Effector memory CD4-positive, alpha-beta T cell (primary cell): ENCODE data around the gene BTLA.
A peak's percentile ranks its signal among the peaks of the same experiment; 100 is the strongest.
"Not testable (repeated sequence)": the region's sequence is repeated elsewhere in the genome, so short reads cannot be mapped to it uniquely, and the experiment has no call there.

Source experiments
- DNase-seq, 3 donors: peaks; one replicate each; pipeline ENCODE4 v3.0.0-alpha.2; 2020
- H3K27ac ChIP-seq: 2 replicates; pipeline ENCODE4 v1.7.0; 2013; ENCODE audit warnings: mild to moderate bottlenecking, low read length, moderate library complexity; ENCODE audit not compliant: insufficient read depth, poor library complexity, severe bottlenecking
- H3K27me3 ChIP-seq: replicated peaks from 2 replicates; pipeline ENCODE4 v1.7.0; 2013; ENCODE audit warnings: mild to moderate bottlenecking, low read length; ENCODE audit not compliant: insufficient read depth, control insufficient read depth, poor library complexity, severe bottlenecking
- H3K36me3 ChIP-seq: 2 replicates; pipeline ENCODE4 v1.7.0; 2013; ENCODE audit warnings: mild to moderate bottlenecking, low read length, moderate library complexity; ENCODE audit not compliant: control insufficient read depth, insufficient read depth
- H3K4me1 ChIP-seq: 2 replicates; pipeline ENCODE4 v1.7.0; 2013; ENCODE audit warnings: low read length, mild to moderate bottlenecking; ENCODE audit not compliant: control insufficient read depth, insufficient read depth, poor library complexity, severe bottlenecking
- H3K4me3 ChIP-seq: 2 replicates; pipeline ENCODE4 v1.7.0; 2013; ENCODE audit warnings: low read length, low read depth, mild to moderate bottlenecking; ENCODE audit not compliant: insufficient read depth, poor library complexity, severe bottlenecking
- H3K9me3 ChIP-seq: 2 replicates; pipeline ENCODE4 v1.7.0; 2013; ENCODE audit warnings: mild to moderate bottlenecking, low read length, moderate library complexity; ENCODE audit not compliant: control insufficient read depth
- total RNA-seq, 3 donors: gene quantifications; one replicate each; lab custom pipeline; 2026; lab: John Stamatoyannopoulos, UW

Gene BTLA, protein sequence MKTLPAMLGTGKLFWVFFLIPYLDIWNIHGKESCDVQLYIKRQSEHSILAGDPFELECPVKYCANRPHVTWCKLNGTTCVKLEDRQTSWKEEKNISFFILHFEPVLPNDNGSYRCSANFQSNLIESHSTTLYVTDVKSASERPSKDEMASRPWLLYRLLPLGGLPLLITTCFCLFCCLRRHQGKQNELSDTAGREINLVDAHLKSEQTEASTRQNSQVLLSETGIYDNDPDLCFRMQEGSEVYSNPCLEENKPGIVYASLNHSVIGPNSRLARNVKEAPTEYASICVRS
- total RNA-seq: 7.7 to 15.4 (median 14.3) reads per million in 3 donors

DNA sequence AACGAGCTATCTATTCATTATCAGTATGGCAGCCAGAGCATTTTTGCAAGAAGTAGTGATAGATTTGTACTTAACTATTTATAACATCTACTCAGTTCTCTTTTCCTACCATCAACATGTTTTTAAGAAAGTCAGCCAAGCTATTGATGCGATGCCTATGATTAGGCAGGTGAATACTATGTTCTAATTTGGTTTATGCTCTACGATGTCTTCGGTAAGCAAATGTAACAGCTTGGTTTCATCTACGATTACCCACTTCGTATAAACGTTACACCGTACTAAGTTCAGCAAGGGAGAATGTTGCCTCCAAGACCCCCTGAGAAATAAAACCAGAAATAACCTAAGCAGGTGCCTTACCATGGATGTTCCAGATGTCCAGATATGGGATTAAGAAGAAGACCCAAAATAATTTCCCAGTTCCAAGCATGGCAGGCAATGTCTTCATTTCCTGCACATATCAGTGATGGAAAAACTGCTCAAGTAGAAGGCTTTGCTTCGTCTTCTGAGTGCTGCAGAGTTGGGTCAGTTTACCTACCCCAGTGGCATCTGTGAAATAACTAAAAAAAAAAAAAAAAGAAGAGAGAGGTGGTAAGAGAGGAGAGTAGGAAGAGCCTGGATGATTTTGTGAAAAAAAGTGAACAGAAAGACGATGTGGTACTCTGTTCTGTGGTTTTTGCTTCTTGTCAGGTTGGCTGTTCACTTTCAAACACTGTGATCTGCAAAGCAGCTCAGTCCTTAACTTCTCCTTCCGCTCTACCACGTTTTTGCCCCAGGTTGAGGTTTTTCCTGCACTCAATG is at the start of gene BTLA:
Gene BTLA, minus strand, starts transcription at position 559 of the 798 bp plus-strand sequence. Its CDS starts 114 bp downstream, at position 445.
- Histone ChIP-seq H3K4me1 (peaks cover 6% of the 10 kb centered on the region), H3K27ac (peak within 1 kb of the TSS; percentile 66), H3K9me3 (no peaks in the 10 kb centered on the region), H3K27me3 (no peaks in the 10 kb centered on the region), H3K36me3 (no peaks in the 10 kb centered on the region), H3K4me3 (peak within 1 kb of the TSS; percentile 77)
- no peak for DNase-seq

DNA sequence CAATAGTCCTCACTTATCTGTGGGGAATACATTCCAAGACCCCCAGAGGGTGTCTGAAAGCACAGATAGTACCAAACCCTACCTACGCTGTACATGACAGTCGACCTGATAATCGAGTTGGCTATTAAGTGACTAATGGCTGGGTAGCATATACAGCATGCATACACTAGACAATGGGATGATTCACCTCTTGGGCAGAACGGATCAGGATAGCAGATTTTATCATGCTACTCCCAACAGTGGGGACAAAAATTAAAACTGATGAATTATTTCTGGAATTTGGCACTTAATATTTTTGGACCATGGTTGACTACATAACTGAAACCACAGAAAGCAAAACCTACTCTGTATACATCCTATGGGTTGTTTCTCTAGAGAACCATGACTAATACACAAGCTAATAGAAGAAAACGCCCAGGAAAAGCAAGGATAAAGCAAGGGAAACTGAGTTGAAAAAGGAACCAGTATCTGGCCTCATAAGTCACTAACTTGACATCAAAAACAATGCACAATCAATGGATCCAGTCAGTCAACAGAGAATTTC is 47.0 kb upstream of the BTLA start:
- no peak for DNase-seq
- Histone ChIP-seq H3K9me3 (no peaks in the 10 kb centered on the region), H3K4me3 (no peak overlapping the region), H3K4me1 (no peaks in the 10 kb centered on the region), H3K27me3 (no peaks in the 10 kb centered on the region), H3K36me3 (peaks cover 58% of the 10 kb centered on the region), H3K27ac (no peak overlapping the region)

DNA sequence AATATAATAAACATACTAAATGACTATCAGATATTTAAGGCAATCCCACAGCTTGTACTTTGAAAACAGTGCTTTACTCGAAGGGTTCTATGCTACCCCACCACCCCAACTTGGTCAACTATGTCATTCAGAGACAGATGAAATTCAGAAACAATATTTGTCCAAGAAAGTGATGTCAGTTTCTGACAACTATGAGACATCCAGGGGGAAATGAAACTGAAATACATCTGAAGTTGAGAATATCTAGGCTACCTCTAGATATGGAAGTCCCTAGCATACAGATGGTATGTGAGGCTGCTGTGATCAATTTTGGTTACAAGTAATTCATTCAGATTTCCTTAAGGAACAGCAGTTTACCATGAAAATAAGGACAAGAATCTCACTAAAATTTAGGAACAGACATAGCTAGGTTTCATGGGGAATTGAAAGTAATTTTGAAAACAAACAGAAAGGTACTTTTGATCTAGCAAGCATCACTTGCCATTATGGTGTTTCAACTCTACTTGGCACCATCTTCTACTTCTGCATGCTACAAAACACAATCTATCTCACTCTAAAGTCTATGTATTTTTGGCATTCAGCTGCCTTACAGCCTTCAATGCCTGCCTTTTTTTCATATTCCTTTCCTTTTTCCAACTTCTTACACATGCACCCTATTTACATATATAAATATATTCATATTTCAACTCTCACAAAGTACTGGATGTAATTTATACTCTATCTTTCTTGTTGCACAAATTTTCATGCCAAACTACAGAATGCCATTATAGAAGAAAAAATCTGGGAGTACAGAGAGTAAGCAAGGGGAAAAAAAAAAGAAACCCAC is 40.8 kb upstream of the BTLA start:
- Histone ChIP-seq H3K4me1 (no peaks in the 10 kb centered on the region), H3K27ac (no peak overlapping the region), H3K36me3 (peaks cover 29% of the 10 kb centered on the region), H3K9me3 (no peaks in the 10 kb centered on the region), H3K27me3 (no peaks in the 10 kb centered on the region), H3K4me3 (no peak overlapping the region)
- DNase-seq: no peak

DNA sequence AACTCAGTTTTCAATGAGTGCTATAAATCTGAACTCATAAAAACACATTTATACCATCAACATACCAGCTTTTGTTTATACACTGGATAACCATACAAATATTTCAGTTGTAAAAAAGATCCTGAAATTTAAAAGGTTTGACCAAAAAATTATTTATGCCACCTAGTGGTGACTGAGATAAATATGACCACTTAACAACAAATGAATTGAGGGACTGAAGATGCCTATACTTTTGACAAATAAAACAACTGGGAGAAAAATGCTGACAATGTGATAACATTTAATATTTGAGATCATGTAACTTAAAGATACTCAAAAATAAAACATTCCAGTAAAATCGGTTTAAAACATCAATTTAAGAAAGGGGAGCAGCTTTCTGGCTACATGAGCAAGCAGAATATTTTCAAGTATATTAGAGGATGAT is 32.1 kb upstream of the BTLA start:
- no peaks in the 10 kb centered on the region for H3K27me3 ChIP-seq
- H3K4me1 ChIP-seq: no peaks in the 10 kb centered on the region
- no peak for DNase-seq
- H3K4me3 ChIP-seq: no peak overlapping the region
- H3K36me3 ChIP-seq: peaks cover 24% of the 10 kb centered on the region
- no peaks in the 10 kb centered on the region for H3K9me3 ChIP-seq
- H3K27ac ChIP-seq: no peak overlapping the region

DNA sequence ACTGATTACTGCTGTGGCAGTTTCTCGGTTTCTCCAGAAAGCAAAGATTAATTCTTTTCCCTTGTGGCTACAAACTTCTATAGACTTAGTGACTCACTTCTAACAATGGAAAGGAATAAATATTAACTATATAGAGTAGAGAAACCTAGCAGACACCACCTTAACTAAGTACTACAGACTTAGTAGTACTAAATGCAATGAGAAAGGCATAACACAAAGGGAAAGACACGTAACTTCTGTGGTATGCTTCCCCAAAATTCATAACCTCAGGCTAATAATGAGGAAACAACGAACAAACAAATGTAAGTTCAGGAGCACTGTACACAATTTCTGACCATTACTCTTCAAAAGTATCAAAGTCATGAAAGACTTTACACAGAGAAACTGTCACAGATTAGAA is 31.3 kb upstream of the BTLA start:
- DNase-seq: no peak
- no peaks in the 10 kb centered on the region for H3K9me3 ChIP-seq
- H3K4me3 ChIP-seq: no peak overlapping the region
- no peaks in the 10 kb centered on the region for H3K27me3 ChIP-seq
- H3K4me1 ChIP-seq: no peaks in the 10 kb centered on the region
- peaks cover 24% of the 10 kb centered on the region for H3K36me3 ChIP-seq
- H3K27ac ChIP-seq: no peak overlapping the region

DNA sequence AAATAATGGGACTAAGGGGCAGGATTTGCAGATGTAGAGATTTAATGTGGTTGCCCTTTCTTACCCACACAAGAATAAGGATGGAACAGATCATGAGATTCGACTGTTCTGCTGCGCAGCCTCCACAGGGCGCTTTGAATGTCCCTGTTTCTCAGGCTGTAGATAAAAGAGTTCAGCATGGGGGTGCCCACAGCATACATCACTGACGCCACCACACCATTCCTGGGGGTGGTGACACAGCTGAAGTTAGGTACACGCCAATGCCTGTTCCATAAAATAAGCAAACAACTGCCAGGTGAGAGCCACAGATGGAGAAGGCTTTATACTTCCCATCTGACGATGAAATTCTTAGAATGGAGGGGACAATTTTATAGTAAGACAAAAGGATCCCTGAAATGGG is 24.9 kb upstream of the BTLA start:
- DNase-seq: not testable (repeated sequence)

DNA sequence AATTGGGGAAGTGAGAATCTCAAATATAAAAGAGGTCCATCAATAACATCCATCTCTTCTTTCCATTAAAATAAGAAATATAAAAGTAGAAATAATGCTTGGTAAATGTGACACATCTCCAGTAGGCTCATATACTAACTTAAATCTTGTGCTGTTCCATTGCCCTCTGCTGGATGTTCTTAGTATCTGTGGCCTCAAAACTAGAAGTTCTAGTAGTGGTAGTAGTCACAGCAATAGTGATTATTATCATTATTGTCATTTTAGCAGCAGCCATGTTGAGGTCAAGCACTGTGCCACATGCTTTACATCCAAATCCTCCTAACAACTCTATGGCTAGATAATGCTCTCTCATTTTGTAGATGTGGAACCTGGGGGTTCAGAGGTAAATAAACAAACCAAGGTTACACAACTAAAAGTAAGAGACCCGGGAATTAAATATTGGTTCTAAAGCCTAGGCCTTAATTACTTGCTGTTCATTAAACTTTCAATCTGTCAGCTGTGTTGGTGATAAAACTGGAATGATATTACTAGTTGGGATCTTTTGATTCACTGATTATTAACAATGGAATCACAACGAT is 20.2 kb upstream of the BTLA start:
- no peak for DNase-seq
- Histone ChIP-seq H3K36me3 (no peaks in the 10 kb centered on the region), H3K27me3 (no peaks in the 10 kb centered on the region), H3K9me3 (no peaks in the 10 kb centered on the region), H3K4me1 (no peaks in the 10 kb centered on the region), H3K27ac (no peak overlapping the region), H3K4me3 (no peak overlapping the region)

More for the DNA sequence above, 24.9 kb upstream of the BTLA start:
- H3K4me1 ChIP-seq, H3K9me3 ChIP-seq, H3K4me3 ChIP-seq, H3K27me3 ChIP-seq, H3K27ac ChIP-seq: not testable (repeated sequence)
- H3K36me3 ChIP-seq: peaks cover 11% of the 10 kb centered on the region

DNA sequence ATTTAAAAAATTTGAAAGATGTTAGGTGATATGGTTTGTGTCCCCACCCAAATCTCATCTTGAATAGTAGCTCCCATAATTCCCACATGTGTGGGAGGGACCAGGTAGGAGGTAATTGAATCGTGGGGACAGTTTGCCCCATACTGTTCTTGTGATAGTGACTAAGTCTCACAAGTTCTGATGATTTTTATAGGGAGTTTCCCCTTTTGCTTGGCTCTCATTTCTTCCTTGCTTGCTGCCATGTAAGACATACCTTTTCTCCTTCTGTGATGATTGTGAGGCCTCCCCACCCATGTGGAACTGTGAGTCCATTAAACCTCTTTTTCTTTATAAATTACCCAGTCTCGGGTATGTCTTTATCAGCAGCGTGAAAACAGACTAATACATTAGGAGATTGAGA is 19.7 kb upstream of the BTLA start:
- not testable (repeated sequence) for H3K9me3 ChIP-seq, H3K36me3 ChIP-seq, H3K27ac ChIP-seq, H3K4me3 ChIP-seq, H3K27me3 ChIP-seq, H3K4me1 ChIP-seq, DNase-seq

DNA sequence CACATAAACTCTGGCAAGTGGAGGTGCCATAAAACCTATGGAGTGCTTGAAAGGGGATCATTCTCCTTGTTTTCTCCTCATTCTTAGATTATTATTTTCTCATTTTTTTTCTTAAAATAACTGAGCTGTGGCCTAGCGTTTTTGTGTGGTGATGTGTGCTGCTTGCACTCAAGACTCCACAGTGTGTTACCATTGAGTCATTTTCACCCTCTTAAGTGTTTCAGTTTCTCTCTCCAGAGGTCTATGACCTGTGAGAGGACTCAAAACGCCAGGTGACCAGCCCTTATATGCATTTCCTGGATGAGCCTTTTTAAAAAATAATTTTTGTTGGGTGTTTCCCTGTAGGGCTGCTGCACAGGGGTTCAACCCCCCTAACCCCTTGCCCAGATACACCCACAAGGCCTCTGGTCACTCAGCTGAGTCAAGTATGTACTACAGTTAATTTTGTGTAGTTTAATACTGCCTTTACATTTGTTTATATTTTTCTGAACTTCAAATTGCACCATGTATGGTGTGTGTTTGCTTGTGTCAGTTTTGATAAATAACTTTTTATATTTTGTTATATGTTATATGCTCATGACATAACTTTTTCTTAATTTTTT is 15.4 kb upstream of the BTLA start:
- no peak overlapping the region for H3K4me3 ChIP-seq
- DNase-seq: no peak
- H3K27ac ChIP-seq: no peak overlapping the region
- H3K4me1 ChIP-seq: no peaks in the 10 kb centered on the region
- H3K9me3 ChIP-seq: no peaks in the 10 kb centered on the region
- H3K36me3 ChIP-seq: no peaks in the 10 kb centered on the region
- H3K27me3 ChIP-seq: no peaks in the 10 kb centered on the region
